B cell (primary cell): Measurements from ENCODE around the gene DHRS12. TPM values are rescaled to one million over a fixed set of nuclear protein-coding genes. Genes with fewer than 3 reads are reported as not detected.

Source experiments
- ATAC-seq: fragments of 200-7000 bp; cut with Tn5 transposase; one replicate; pipeline ENCODE4 v1.10.0; 2021; ENCODE audit warnings: low read depth, mild to moderate bottlenecking, moderate number of reproducible peaks, moderate library complexity
- CTCF ChIA-PET: fragments of 350-600 bp; sonication (Branson Sonifier 250); formaldehyde crosslinking; loops from one replicate; lab custom pipeline; 2021; ENCODE audit warnings: antibody characterized with exemption, inconsistent platforms; lab: Charles Lee
- POLR2A ChIA-PET: fragments of 350-600 bp; sonication (Branson Sonifier 250); formaldehyde crosslinking; loops from one replicate; lab custom pipeline; 2021; ENCODE audit warnings: antibody characterized with exemption; lab: Charles Lee
- DNase-seq: peaks from one replicate; pipeline ENCODE4 v3.0.0; 2013
- H2AFZ ChIP-seq: 2 replicates; pipeline ENCODE4 v1.6.1; 2012; ENCODE audit warnings: mild to moderate bottlenecking, low read depth, low read length; ENCODE audit not compliant: insufficient read depth, poor library complexity, severe bottlenecking
- H3K27ac ChIP-seq, 2 donors: 1 replicate in 1 of 2; 2 replicates in 1 of 2; pipeline ENCODE4 v1.5.1; 2012 to 2013; ENCODE audit warnings: low read length in 2 of 2, mild to moderate bottlenecking in 2 of 2, moderate library complexity in 1 of 2
- H3K27me3 ChIP-seq, 4 experiments: fragments of 200-600 bp in 1 of 4; sonication (generic) in 1 of 4; replicated peaks in 1 of 4; 1 replicate in 2 of 4; 2 replicates in 2 of 4; pipeline versions ENCODE4 v1.6.1 to v1.7.0; 2013 to 2016; ENCODE audit warnings: low read length in 3 of 4, mild to moderate bottlenecking in 2 of 4, mixed read lengths in 1 of 4, moderate library complexity in 1 of 4; ENCODE audit not compliant: insufficient read depth in 4 of 4, control insufficient read depth in 3 of 4; ENCODE audit errors: control extremely low read depth in 1 of 4
- H3K36me3 ChIP-seq, 2 experiments: replicated peaks in 1 of 2; 1 replicate in 1 of 2; 2 replicates in 1 of 2; pipeline versions ENCODE4 v1.6.1 to v1.7.1; 2013; ENCODE audit warnings: low read length in 1 of 2; ENCODE audit not compliant: insufficient read depth in 2 of 2, control insufficient read depth in 1 of 2; ENCODE audit errors: control extremely low read depth in 1 of 2, extremely low read depth in 1 of 2
- H3K4me1 ChIP-seq, 2 donors: fragments of 200-600 bp in 1 of 2; sonication (generic) in 1 of 2; 1 replicate in 1 of 2; 2 replicates in 1 of 2; pipeline versions ENCODE4 v1.5.1 to v1.6.1; 2013 to 2017; ENCODE audit warnings: low read length in 2 of 2; ENCODE audit not compliant: control insufficient read depth in 2 of 2, insufficient read depth in 2 of 2
- H3K4me2 ChIP-seq: replicated peaks from 2 replicates; pipeline ENCODE3; 2012; ENCODE audit warnings: mild to moderate bottlenecking, low read depth, low read length; ENCODE audit not compliant: poor library complexity, severe bottlenecking
- H3K4me3 ChIP-seq, 5 experiments: fragments of 200-600 bp in 1 of 5; sonication (generic) in 1 of 5; 1 replicate in 3 of 5; 2 replicates in 2 of 5; pipeline versions ENCODE4 v1.5.1 to v1.7.0; 2011 to 2016; ENCODE audit warnings: low read length in 4 of 5, mild to moderate bottlenecking in 4 of 5, low read depth in 2 of 5, control low read depth in 1 of 5, moderate library complexity in 1 of 5; ENCODE audit not compliant: insufficient read depth in 1 of 5; ENCODE audit errors: control extremely low read depth in 1 of 5, extremely low read depth in 1 of 5
- H3K79me2 ChIP-seq: fragments of 200-600 bp; sonication (generic); one replicate; pipeline ENCODE4 v1.6.0; 2016; ENCODE audit warnings: low read length; ENCODE audit not compliant: control insufficient read depth, insufficient read depth
- H3K9ac ChIP-seq: fragments of 200-600 bp; sonication (generic); 2 replicates; pipeline ENCODE4 v1.6.1; 2017; ENCODE audit warnings: mild to moderate bottlenecking, low read length, moderate library complexity
- H3K9me3 ChIP-seq, 3 donors: one replicate each; pipeline versions ENCODE4 v1.6.1 to v1.7.1; 2013; ENCODE audit warnings: low read length in 2 of 3; ENCODE audit not compliant: control insufficient read depth in 2 of 3, insufficient read depth in 1 of 3; ENCODE audit errors: control extremely low read depth in 1 of 3
- H4K20me1 ChIP-seq: 2 replicates; pipeline ENCODE4 v1.6.0; 2012; ENCODE audit warnings: mild to moderate bottlenecking, low read length; ENCODE audit not compliant: insufficient read depth, control insufficient read depth, poor library complexity, severe bottlenecking
- H3K27ac Mint-ChIP-seq: one replicate; pipeline ENCODE4 v1.8.0; 2021; ENCODE audit warnings: mixed read lengths
- H3K27me3 Mint-ChIP-seq: one replicate; pipeline ENCODE4 v1.8.0; 2021; ENCODE audit warnings: mixed read lengths
- H3K4me1 Mint-ChIP-seq: one replicate; pipeline ENCODE4 v1.8.0; 2021; ENCODE audit warnings: mixed read lengths
- H3K4me3 Mint-ChIP-seq: one replicate; pipeline ENCODE4 v1.8.0; 2021; ENCODE audit warnings: mixed read lengths
- H3K9me3 Mint-ChIP-seq: one replicate; pipeline ENCODE4 v1.8.0; 2022; ENCODE audit warnings: mixed read lengths; ENCODE audit not compliant: insufficient read depth
- EZH2 ChIP-seq: IDR thresholded peaks from 2 replicates; pipeline ENCODE4 v1.6.1; 2012; ENCODE audit warnings: borderline replicate concordance, low read depth, mild to moderate bottlenecking, moderate library complexity, low read length; ENCODE audit not compliant: insufficient read depth, poor library complexity, severe bottlenecking
- WGBS: methylation state at CpG from one replicate; pipeline ENCODE4 v1.1.5; 2013; ENCODE audit warnings: missing lambda C conversion rate; ENCODE audit not compliant: insufficient coverage; 5-methylcytosine and 5-hydroxymethylcytosine counted together
- intact Hi-C: fragments of 100-400 bp; cut with micrococcal nuclease; formaldehyde crosslinking; loops from one replicate; pipeline ENCODE4 v1.10.0; 2022
- polyA plus RNA-seq: library from polyadenylated mRNA; depleted of rRNA; stranded (reverse); fragments of >200 nt; gene quantifications from 2 replicates; pipeline ENCODE4 v1.2.3, GENCODE V29; 2012
- total RNA-seq, 2 donors: library from RNA; stranded (reverse); fragments of 120-200 nt in 1 of 2; gene quantifications; 1 replicate in 1 of 2; 2 replicates in 1 of 2; pipeline versions ENCODE4 v1.2.3 to v1.2.4, GENCODE V29; 2013 to 2022
- TF ChIP-seq, protein P1 (sequence below): fragments of 200-600 bp; IDR thresholded peaks from one replicate; pipeline ENCODE4 v1.8.0; 2022; ENCODE audit warnings: antibody characterized with exemption, mild to moderate bottlenecking

DHRS12 gene
- total and polyA plus RNA-seq, 2 donors (not counting 1 experiment from before 2014, with no cell fraction given), result 12.0 to 23.2 TPM

DNA sequence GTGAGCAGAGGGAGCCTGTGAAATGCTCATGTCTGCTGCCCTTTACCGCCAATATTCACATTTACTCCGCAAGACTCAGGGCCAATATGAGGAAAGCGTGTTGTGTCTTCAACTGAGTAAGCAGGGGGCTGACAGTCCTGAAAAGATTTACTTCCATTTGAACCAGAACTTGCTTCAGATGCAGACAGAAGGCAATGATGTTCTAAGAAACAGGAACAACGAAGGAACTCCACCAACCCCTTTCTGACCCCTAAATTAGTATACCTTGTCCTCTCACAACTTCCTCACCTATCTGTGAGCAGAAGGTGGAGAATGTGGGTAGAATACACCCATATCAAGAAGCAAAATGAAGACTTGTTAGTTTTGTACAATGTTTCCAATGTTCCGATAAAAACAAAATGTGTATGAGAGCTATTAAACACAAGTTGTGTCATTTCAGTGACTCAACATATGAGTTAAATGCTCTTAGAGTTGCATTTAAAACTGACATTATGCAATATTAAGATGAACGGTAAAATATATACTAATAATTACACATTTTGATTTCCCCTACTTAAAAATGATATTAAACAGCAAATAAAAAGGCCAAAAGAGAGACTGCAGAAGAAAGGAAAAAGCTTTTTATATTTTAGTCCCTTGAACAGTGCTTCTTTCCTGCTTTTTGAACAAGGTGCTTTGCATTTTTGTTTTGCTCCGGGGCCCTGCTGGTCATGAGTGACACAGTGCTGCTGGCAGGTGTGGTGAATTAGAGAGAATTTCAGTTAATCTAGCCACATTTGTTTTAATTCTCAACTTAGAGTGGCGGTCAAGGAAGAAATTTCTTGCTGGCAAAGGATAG lies 25.0 kb upstream of the DHRS12 start:
- no peak overlapping the region for H3K4me3 ChIP-seq
- no peak for DNase-seq
- H3K4me1 Mint-ChIP-seq, result peaks cover 64% of the 10 kb centered on the region
- TF ChIP-seq EZH2, result no peak
- TF ChIP-seq, protein P1, sequence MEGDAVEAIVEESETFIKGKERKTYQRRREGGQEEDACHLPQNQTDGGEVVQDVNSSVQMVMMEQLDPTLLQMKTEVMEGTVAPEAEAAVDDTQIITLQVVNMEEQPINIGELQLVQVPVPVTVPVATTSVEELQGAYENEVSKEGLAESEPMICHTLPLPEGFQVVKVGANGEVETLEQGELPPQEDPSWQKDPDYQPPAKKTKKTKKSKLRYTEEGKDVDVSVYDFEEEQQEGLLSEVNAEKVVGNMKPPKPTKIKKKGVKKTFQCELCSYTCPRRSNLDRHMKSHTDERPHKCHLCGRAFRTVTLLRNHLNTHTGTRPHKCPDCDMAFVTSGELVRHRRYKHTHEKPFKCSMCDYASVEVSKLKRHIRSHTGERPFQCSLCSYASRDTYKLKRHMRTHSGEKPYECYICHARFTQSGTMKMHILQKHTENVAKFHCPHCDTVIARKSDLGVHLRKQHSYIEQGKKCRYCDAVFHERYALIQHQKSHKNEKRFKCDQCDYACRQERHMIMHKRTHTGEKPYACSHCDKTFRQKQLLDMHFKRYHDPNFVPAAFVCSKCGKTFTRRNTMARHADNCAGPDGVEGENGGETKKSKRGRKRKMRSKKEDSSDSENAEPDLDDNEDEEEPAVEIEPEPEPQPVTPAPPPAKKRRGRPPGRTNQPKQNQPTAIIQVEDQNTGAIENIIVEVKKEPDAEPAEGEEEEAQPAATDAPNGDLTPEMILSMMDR, result no peak
- 80% methylated on average over 2 of the region's 8 CpGs for WGBS
- peak overlapping the region; percentile 17 for H2AFZ ChIP-seq
- H3K27ac Mint-ChIP-seq, result no peak overlapping the region
- peaks cover 38 to 60% of the 10 kb centered on the region in 2 donors for H3K4me1 ChIP-seq
- no peaks in the 10 kb centered on the region for H3K79me2 ChIP-seq
- no peaks in the 10 kb centered on the region for H4K20me1 ChIP-seq
- no peak overlapping the region for H3K9ac ChIP-seq
- ChIA-PET POLR2A (interaction anchor here (1.7 kb wide), 1 partner anchor 377 kb away, joined by 3 read pairs; no protein-coding TSS in a partner anchor), CTCF (interaction anchor here (1.0 to 9.4 kb wide), 4 partner anchors 9 to 20 kb away, joined by 3 to 66 read pairs (median 3); no protein-coding TSS in a partner anchor)
- H3K9me3 ChIP-seq, result no peaks in the 10 kb centered on the region
- no peaks in the 10 kb centered on the region for H3K9me3 Mint-ChIP-seq
- H3K36me3 ChIP-seq, result no peaks in the 10 kb centered on the region
- H3K27me3 Mint-ChIP-seq, result peaks cover 18% of the 10 kb centered on the region
- H3K27me3 ChIP-seq, result peaks cover 0 to 6% (median 0%) of the 10 kb centered on the region in 4 experiments
- intact Hi-C loops, result no loop called here
- no peak overlapping the region for H3K27ac ChIP-seq
- H3K4me2 ChIP-seq, result peak overlapping the region; percentile 3
- no peak for ATAC-seq
- H3K4me3 Mint-ChIP-seq, result no peak overlapping the region

DNA sequence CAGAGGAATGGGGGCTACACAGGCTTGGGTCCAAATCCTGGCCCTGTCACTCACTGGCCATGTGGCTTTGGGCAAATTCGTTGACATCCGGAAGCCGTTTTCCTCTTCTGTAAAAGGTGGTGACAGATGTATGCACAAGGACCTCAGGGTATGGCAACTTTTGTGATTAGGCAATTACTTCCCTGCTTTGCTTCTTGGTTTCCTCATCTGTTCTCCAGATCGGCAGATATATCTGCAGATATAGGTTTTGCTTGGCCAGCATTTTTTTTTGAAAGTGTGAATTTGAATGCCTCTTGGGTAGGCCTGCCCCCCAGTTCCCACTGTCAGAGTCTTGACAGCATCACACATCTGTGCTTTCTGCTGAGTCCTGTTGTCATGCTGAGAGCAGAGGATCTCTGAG lies 23.3 kb upstream of the DHRS12 start:
- H4K20me1 ChIP-seq, result no peaks in the 10 kb centered on the region
- peaks cover 5% of the 10 kb centered on the region for H3K27me3 Mint-ChIP-seq

More for the DNA sequence above, 23.3 kb upstream of the DHRS12 start:
- CTCF ChIA-PET, result interaction anchor here (1.0 to 9.4 kb wide), 2 partner anchors 8 to 13 kb away, joined by 3 to 66 read pairs; no protein-coding TSS in a partner anchor
- TF ChIP-seq, protein P1, result no peak
- no peak for TF ChIP-seq EZH2
- Histone ChIP-seq H3K4me3 (no peak overlapping the region), H3K27ac (no peak overlapping the region), H3K4me2 (no peak overlapping the region), H3K9me3 (no peaks in the 10 kb centered on the region), H3K27me3 (peaks cover 0 to 2% (median 0%) of the 10 kb centered on the region in 4 experiments), H3K36me3 (no peaks in the 10 kb centered on the region), H2AFZ (no peak overlapping the region), H3K9ac (no peak overlapping the region), H3K4me1 (peaks cover 55 to 66% of the 10 kb centered on the region in 2 donors), H3K79me2 (no peaks in the 10 kb centered on the region)
- Mint-ChIP-seq H3K9me3 (no peaks in the 10 kb centered on the region), H3K4me1 (peaks cover 68% of the 10 kb centered on the region), H3K4me3 (no peak overlapping the region), H3K27ac (no peak overlapping the region)
- 24% methylated on average over 4 of the region's 4 CpGs for WGBS
- POLR2A ChIA-PET, result no interaction called here
- intact Hi-C loops, result no loop called here
- no peak for DNase-seq
- no peak for ATAC-seq
